Kidney tubule cell (primary cell): ENCODE measurements around the gene LDB1.

Source experiments
- DNase-seq: peaks from one replicate; pipeline ENCODE4 v3.0.0-alpha.2; 2018; ENCODE audit warnings: low spot score

LDB1 gene

GRCh38 chr10:102120142-102120990 is at the start of gene LDB1:
TSS of gene LDB1 (minus strand) at chr10:102120368. CDS start at chr10:102120110, 258 bp downstream.
- DNase-seq: peak; percentile 84

DNA sequence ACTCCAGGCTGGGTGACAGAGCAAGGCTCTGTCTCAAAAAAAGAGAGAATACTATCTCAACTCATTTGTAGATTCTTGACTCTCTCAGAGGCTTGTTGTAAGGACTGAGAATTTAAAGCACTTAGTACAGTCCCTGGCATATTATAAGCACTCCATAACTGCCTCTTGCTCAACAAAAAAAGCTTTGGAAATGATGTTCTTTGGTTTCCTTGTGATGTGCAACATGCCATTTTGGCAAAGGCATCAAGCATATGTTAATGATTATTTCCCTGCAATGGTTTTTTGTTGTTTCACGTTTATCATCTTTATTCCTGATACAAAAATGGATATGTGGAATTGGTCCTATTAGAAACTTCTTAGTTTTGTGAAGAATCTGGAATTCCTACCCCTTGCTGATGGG is 47.7 kb upstream of the LDB1 start:
- DNase-seq: no peak

DNA sequence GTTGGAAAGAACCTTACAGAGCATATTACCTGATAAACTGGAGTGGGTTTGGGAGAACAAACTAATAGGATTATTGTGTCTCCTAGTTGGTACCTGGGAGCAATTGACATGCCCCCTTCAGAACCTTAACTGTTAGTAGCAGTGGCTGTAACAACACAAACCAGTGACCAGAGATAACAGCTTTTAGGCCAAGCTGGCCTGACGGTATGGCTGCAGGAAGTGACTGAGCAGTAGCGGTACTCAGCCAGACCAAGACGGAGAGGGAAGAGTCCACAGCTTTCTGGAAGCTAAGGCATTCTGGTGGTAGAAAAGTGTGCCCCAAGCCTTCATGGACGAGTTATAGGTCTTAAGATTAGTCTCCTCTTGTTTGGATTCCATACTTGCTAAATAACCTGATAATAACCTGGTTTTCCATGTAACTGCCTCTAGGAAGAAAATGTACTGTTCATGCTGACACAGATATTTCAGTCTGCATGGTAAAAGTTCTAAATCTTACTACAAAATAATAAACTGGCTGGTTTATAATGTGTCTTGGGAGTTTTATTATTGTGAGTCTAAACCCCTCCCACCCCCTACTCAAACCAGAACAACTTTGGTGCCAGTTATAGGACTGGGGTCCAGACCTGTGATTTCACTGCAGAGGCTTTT is 43.3 kb upstream of the LDB1 start:
- DNase-seq: no peak

- no peak for DNase-seq
Observed at GRCh38 chr10:102159831-102160230, 39.7 kb upstream of the LDB1 start.

DNA sequence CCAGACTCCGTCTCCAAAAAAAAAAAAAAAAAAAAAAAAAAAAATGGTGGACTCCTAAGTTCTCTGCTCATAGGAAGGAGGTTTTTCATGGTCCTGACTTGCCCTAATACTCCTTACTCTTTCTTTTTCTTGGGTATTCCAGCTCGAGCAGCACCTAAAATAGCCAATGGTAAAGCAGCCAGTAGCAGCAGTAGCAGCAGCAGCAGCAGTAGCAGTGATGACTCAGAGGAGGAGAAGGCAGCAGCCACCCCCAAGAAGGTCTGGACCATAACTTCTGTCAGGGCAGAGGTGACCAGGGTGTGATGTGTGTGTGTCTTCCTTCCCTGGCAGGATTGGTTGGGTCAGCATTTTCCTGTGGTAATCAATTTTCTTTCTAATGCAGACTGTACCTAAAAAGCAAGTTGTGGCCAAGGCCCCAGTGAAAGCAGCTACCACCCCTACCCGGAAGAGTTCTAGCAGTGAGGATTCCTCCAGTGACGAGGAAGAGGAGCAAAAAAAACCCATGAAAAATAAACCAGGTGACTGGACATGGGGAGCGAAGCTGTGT is 39.0 kb upstream of the LDB1 start:
- DNase-seq: peak; percentile 40

DNA sequence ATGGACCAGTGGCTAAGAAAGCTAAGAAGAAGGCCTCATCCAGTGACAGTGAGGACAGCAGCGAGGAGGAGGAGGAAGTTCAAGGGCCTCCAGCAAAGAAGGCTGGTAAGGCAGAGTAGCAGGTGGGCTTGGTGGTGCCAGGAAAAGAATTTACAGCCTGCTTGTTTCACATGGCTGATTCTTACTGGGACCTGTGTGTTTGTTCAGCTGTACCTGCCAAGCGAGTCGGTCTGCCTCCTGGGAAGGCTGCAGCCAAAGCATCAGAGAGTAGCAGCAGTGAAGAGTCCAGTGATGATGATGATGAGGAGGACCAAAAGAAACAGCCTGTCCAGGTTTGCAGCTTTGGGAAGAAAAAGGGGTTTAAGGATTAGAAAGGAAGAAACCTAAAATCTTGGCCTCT is 37.1 kb upstream of the LDB1 start:
- DNase-seq: no peak

DNA sequence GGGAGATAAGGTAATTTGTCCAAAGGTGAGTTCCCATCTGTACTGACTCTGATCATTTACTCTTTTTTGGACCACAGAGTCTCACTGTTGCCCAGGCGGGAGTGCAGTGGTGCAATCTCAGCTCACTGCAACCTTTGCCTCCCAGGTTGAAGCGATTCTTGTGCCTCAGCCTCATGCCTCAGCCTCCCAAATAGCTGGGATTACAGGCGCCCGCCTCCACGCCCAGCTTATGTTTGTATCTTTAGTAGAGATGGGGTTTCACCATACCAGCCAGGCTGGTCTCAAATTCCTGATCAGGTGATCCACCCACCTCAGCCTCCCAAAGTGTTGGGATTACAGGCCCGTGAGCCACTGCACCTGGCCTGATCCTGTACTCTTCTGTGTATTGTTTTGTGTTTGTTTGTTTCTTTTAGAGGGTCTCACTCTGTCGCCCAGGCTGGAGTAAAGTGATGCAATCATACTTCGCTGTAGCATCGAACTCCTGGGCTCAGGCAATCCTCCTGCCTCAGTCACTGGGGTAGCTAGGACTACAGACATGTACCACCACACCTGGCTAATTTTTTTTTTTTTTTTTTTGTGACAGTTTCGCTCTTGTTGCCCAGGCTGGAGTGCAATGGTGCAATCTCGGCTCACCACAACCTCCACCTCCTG is 34.4 kb upstream of the LDB1 start:
- no peak for DNase-seq

GRCh38 chr10:102153093-102153620 is 33.0 kb upstream of the LDB1 start:
- DNase-seq: peak; percentile 17

DNA sequence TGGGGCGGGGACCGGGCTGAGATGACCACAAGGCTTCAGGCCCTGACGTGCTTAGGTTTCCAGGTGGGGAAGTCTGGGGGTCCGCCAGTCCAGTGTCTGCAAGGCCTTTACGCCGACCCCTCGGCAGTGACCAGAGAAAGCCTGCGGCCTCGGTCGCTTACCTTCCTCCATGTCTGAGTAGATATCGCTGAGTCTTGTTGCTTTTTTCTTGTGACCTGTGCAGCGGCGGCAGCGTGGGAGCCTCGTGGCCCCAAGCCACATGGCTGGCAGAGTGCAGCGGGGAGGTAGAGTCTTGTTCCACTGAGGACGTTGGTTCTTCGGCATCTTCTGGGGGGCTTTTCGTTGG is 32.4 kb upstream of the LDB1 start:
- DNase-seq: no peak

- peak; percentile 99 for DNase-seq
Observed at GRCh38 chr10:102151774-102152544, 31.8 kb upstream of the LDB1 start, which contains the start of gene NOLC1. TSS of gene NOLC1 (plus strand) at chr10:102152389. CDS start at chr10:102152411, 22 bp downstream.

DNA sequence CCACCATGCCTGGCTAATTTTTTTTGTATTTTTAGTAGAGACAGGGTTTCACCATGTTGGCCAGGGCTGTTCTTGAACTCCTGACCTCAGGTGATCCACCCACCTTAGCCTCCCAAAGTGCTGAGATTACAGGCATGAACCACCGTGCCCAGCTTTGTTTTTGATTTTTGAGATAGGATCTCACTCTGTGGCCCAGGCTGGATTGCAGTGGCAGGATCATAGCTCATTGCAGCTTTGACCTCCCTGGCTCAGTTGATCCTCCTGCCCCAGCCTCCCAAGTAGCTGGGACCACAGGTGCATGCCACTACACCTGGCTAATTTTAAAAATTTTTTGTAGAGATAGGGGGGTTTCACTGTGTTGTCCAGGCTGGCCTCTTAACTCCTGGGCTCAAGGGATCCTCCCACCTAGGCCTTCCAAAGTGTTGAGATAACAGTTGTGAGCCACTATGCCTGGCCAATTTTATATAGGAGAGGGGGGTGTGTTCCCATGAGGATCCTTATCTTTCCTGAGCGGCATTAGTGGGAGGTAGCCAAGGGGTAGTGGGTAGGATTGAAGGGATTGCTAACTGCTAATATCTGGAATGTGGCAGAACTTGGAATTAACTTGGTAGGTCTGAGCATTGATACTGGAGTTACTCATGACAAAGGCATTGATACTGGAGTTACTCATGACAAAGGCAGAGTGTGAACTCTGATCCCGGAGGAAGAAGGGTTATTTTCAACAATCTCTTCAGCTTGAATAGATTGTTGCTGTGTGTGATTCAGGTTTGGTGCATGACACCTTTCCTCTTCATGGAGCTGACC is 31.0 kb upstream of the LDB1 start:
- peak; percentile 91 for DNase-seq

GRCh38 chr10:102148275-102148674 is 28.1 kb upstream of the LDB1 start:
- DNase-seq: no peak

DNA sequence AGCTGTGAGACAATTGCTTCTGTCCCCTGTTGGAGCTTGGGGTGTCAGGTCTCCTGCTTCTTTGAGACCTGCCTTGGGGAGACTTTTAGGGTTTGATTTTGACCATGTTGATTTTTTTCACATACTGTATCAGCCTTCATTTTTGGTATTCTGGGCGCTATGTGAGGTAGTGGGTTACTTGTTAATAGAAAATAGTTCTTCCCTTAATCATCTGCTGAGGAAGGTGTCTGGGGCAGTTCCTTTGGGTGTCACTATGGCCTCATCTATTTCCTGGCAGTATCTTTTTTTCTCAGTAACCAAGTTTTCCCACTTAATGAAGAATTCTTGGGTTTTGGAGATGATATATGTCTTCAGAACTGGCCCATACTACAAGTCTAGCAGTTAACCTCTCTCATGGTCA is 27.4 kb upstream of the LDB1 start:
- DNase-seq: peak; percentile 75

DNA sequence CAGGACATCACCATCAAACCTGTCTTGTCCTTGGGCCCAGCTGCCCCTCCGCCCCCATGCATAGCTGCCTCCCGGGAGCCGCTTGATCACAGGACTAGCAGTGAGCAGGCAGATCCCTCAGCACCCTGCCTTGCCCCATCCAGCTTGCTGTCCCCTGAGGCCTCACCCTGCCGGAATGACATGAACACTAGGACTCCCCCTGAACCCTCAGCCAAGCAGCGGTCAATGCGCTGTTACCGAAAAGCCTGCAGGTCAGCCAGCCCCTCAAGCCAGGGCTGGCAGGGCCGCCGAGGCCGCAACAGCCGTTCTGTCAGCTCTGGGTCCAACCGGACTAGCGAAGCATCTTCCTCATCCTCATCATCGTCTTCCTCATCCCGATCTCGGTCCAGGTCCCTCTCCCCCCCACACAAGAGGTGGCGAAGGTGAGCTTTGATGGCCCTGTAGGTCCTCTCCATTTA is 26.8 kb upstream of the LDB1 start:
- no peak for DNase-seq

DNA sequence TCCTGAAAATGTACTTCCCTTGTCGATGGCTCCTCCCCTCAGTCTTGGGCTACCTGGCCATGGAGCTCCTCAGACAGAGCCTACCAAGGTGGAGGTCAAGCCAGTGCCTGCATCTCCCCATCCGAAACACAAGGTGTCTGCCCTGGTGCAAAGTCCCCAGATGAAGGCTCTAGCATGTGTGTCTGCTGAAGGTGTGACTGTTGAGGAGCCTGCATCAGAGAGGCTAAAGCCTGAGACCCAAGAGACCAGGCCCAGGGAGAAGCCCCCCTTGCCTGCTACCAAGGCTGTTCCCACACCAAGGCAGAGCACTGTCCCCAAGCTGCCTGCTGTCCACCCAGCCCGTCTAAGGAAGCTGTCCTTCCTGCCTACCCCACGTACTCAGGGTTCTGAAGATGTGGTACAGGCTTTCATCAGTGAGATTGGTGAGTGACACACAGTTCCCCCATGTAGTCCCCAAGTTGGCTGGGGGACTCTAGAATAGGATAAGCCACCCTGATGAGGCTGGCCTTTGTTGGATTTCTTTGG is 21.5 kb upstream of the LDB1 start:
- no peak for DNase-seq

- no peak for DNase-seq
Observed at GRCh38 chr10:102140913-102141540, 20.9 kb upstream of the LDB1 start.

DNA sequence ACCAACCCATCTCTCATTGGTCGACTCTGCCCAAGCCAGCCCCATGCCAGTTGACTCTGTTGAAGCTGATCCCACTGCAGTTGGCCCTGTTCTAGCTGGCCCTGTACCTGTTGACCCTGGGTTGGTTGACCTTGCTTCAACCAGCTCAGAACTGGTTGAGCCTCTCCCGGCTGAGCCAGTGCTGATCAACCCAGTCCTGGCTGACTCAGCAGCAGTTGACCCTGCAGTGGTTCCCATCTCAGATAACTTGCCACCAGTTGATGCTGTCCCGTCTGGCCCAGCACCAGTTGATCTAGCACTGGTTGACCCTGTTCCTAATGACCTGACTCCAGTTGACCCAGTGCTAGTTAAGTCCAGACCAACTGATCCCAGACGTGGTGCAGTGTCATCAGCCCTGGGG is 20.1 kb upstream of the LDB1 start:
- DNase-seq: no peak

DNA sequence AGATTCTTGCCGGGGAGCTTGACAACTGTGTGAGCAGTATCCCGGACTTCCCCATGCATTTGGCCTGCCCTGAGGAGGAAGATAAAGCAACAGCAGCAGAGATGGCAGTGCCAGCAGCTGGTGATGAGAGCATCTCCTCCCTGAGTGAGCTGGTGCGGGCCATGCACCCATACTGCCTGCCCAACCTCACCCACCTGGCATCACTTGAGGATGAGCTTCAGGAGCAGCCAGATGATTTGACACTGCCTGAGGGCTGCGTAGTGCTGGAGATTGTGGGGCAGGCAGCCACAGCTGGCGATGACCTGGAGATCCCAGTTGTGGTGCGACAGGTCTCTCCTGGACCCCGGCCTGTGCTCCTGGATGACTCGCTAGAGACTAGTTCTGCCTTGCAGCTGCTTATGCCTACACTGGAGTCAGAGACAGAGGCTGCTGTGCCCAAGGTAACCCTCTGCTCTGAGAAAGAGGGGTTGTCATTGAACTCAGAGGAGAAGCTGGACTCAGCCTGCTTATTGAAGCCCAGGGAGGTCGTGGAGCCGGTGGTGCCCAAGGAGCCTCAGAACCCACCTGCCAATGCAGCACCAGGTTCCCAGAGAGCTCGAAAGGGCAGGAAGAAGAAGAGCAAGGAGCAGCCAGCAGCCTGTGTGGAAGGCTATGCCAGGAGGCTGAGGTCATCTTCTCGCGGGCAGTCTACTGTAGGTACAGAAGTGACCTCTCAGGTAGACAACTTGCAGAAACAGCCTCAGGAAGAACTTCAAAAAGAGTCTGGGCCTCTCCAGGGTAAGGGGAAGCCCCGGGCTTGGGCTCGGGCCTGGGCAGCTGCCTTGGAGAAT is 19.3 kb upstream of the LDB1 start:
- no peak for DNase-seq

DNA sequence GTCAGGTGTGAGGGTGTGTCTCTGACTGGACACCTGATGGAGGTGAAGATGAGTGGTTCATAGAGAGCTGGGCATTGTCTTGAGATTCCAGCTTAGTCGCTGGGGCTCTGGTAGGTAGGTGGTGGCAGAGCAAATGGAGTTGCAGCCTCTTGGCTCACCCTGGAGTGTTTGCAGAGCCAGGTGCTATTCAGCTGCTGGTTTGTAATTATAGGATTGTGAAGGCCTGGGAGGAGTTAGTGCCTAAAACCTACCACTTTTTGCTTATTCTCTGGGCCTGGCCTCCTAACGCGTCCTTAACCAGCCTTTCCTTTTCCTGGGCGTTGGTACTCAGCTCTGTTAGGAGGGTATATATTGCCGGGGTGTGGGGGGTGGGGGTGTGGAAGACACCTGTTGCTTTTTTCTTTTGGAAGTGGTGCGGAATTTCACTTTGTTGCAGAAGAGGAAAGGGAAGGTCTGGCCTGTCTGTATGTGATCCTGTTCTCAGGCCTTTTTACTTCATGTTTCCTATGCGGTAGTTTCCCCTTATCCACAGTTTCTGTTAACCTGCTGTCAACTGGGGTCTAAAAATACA is 15.9 kb upstream of the LDB1 start:
- DNase-seq: no peak
